IMR-90 (cell line): ENCODE measurements around the gene MACF1. TPM values are rescaled to one million over a fixed set of nuclear protein-coding genes. Genes with fewer than 3 reads are reported as not detected.

Experiments used
- ATAC-seq: fragments of 200-7000 bp; cut with Tn5 transposase; 2 replicates; pipeline ENCODE4 v1.9.1; 2020; ENCODE audit warnings: low read depth, mild to moderate bottlenecking, moderate library complexity
- BruUV-seq: library from RNA; stranded (reverse); fragments of 400-500 nt; replicated peaks from 2 replicates; lab custom pipeline; 2021; lab: Mats Ljungman, UMichigan
- CTCF ChIA-PET: fragments of 300-600 bp; formaldehyde crosslinking; extraction: SDS; loops from one replicate; lab custom pipeline; 2021; ENCODE audit warnings: antibody characterized with exemption; lab: Yijun Ruan, JAX
- POLR2A ChIA-PET: fragments of 300-600 bp; sonication (Branson Sonifier 250); formaldehyde crosslinking; loops from one replicate; lab custom pipeline; 2022; ENCODE audit warnings: antibody characterized with exemption; ENCODE audit not compliant: unreplicated experiment; lab: Charles Lee
- DNase-seq: peaks from one replicate; pipeline ENCODE4 v3.0.0; 2013
- H2AFZ ChIP-seq: replicated peaks from 2 replicates; pipeline ENCODE3; 2013; ENCODE audit warnings: low read length, mild to moderate bottlenecking; ENCODE audit not compliant: poor library complexity
- H2AK5ac ChIP-seq: 2 replicates; pipeline ENCODE4 v1.6.1; 2013; ENCODE audit warnings: low read depth, low read length, inconsistent platforms
- H2AK9ac ChIP-seq: replicated peaks from 2 replicates; pipeline ENCODE3; 2013; ENCODE audit warnings: mild to moderate bottlenecking, low read depth, low read length, moderate library complexity; ENCODE audit not compliant: poor library complexity
- H2BK120ac ChIP-seq: 2 replicates; pipeline ENCODE4 v1.6.1; 2013; ENCODE audit warnings: low read depth, low read length, inconsistent platforms
- H2BK15ac ChIP-seq: 3 replicates; pipeline ENCODE4 v1.6.1; 2013; ENCODE audit warnings: low read depth, low read length, inconsistent platforms
- H2BK20ac ChIP-seq: 2 replicates; pipeline ENCODE4 v1.6.1; 2013; ENCODE audit warnings: low read depth, mild to moderate bottlenecking, inconsistent platforms, low read length, moderate library complexity
- H2BK5ac ChIP-seq: 2 replicates; pipeline ENCODE4 v1.6.1; 2013; ENCODE audit warnings: mild to moderate bottlenecking, low read depth, low read length, inconsistent platforms; ENCODE audit not compliant: poor library complexity, severe bottlenecking
- H3K14ac ChIP-seq: replicated peaks from 2 replicates; pipeline ENCODE4 v1.6.1; 2013; ENCODE audit warnings: low read depth, low read length, inconsistent platforms
- H3K18ac ChIP-seq: 2 replicates; pipeline ENCODE4 v1.6.1; 2013; ENCODE audit warnings: low read depth, low read length, control low read depth
- H3K23ac ChIP-seq: 2 replicates; pipeline ENCODE4 v1.6.1; 2013; ENCODE audit warnings: low read depth, low read length, inconsistent platforms
- H3K27ac ChIP-seq: 2 replicates; pipeline ENCODE4 v1.5.1; 2013; ENCODE audit warnings: mild to moderate bottlenecking, control low read depth, low read length; ENCODE audit not compliant: insufficient read depth
- H3K27me3 ChIP-seq: 2 replicates; pipeline ENCODE4 v1.6.1; 2013; ENCODE audit warnings: low read length; ENCODE audit not compliant: control insufficient read depth, insufficient read depth
- H3K36me3 ChIP-seq: 2 replicates; pipeline ENCODE4 v1.6.1; 2013; ENCODE audit warnings: low read length, mixed read lengths; ENCODE audit not compliant: control insufficient read depth, insufficient read depth
- H3K4ac ChIP-seq: 2 replicates; pipeline ENCODE4 v1.6.1; 2013; ENCODE audit warnings: low read depth, low read length, inconsistent platforms
- H3K4me1 ChIP-seq: 2 replicates; pipeline ENCODE4 v1.6.1; 2013; ENCODE audit warnings: low read length, mixed read lengths; ENCODE audit not compliant: control insufficient read depth, insufficient read depth
- H3K4me2 ChIP-seq: 2 replicates; pipeline ENCODE4 v1.6.1; 2013; ENCODE audit warnings: low read depth, mild to moderate bottlenecking, control low read depth, low read length, moderate library complexity
- H3K4me3 ChIP-seq: 2 replicates; pipeline ENCODE4 v1.5.1; 2013; ENCODE audit warnings: low read depth, mild to moderate bottlenecking, control low read depth, low read length, moderate library complexity; ENCODE audit not compliant: insufficient read depth
- H3K56ac ChIP-seq: 2 replicates; pipeline ENCODE4 v1.6.1; 2013; ENCODE audit warnings: low read length, inconsistent platforms; ENCODE audit not compliant: insufficient read depth; ENCODE audit errors: extremely low read depth
- H3K79me1 ChIP-seq, 2 experiments: 2 replicates each; pipeline ENCODE4 v1.6.1; 2013; ENCODE audit warnings: low read length in 2 of 2, inconsistent platforms in 1 of 2, low read depth in 1 of 2
- H3K9ac ChIP-seq: 2 replicates; pipeline ENCODE4 v1.6.1; 2013; ENCODE audit warnings: low read depth, low read length, control low read depth
- H3K9me1 ChIP-seq: 2 replicates; pipeline ENCODE4 v1.6.1; 2013; ENCODE audit warnings: low read length, inconsistent platforms; ENCODE audit not compliant: insufficient read depth
- H3K9me3 ChIP-seq: 2 replicates; pipeline ENCODE4 v1.6.1; 2013; ENCODE audit warnings: low read length; ENCODE audit not compliant: control insufficient read depth, insufficient read depth
- H4K20me1 ChIP-seq: 2 replicates; pipeline ENCODE4 v1.6.1; 2013; ENCODE audit warnings: low read length, inconsistent platforms; ENCODE audit not compliant: insufficient read depth
- H4K5ac ChIP-seq: 2 replicates; pipeline ENCODE4 v1.6.1; 2013; ENCODE audit warnings: mild to moderate bottlenecking, low read depth, low read length, control low read depth
- H4K8ac ChIP-seq, 2 experiments: 2 replicates each; pipeline ENCODE4 v1.6.1; 2013; ENCODE audit warnings: low read depth in 2 of 2, low read length in 2 of 2, control low read depth in 1 of 2, inconsistent platforms in 1 of 2
- H4K91ac ChIP-seq: 2 replicates; pipeline ENCODE4 v1.6.1; 2013; ENCODE audit warnings: low read depth, low read length, inconsistent platforms; ENCODE audit not compliant: insufficient read depth
- BHLHE40 ChIP-seq: fragments of 150-350 bp; IDR thresholded peaks from 2 replicates; pipeline ENCODE4 v1.6.1; 2016; ENCODE audit warnings: mild to moderate bottlenecking, low read depth, low read length
- CHD1 ChIP-seq: IDR thresholded peaks from 2 replicates; pipeline ENCODE4 v1.6.1; 2012; ENCODE audit warnings: low read depth, low read length, improper control_type of control experiment
- WGBS, 2 experiments: methylation state at CpG; one replicate each; pipeline versions ENCODE4 v1.1.5 to v1.1.7; 2013; ENCODE audit warnings: missing lambda C conversion rate in 2 of 2; ENCODE audit not compliant: insufficient read length in 1 of 2; ENCODE audit errors: extremely low coverage in 2 of 2; 5-methylcytosine and 5-hydroxymethylcytosine counted together
- dilution Hi-C: fragments of 300-500 bp; cut with HindIII; formaldehyde crosslinking; loops from one replicate; pipeline ENCODE4 v1.14.3; 2018; ENCODE audit warnings: low sequenced_read_pairs; ENCODE audit not compliant: unreplicated experiment
- in situ Hi-C: fragments of 300-500 bp; cut with MboI; formaldehyde crosslinking; loops from 3 replicates; pipeline ENCODE4 v1.14.3; 2019; ENCODE audit warnings: low sequenced_read_pairs, inconsistent platforms, mixed read lengths
- intact Hi-C: fragments of 100-400 bp; cut with micrococcal nuclease; formaldehyde crosslinking; loops from 2 replicates; pipeline ENCODE4 v1.10.0; 2022
- polyA plus RNA-seq, 3 experiments: library from polyadenylated mRNA; depleted of rRNA; stranded (reverse); fragments of >200 nt; gene quantifications; 2 replicates each; pipeline ENCODE4 v1.2.3, GENCODE V29; 2012; ENCODE audit warnings: low replicate concordance in 1 of 3
- total RNA-seq: library from RNA; depleted of rRNA; stranded (reverse); fragments of >200 nt; gene quantifications from 2 replicates; pipeline ENCODE4 v1.2.3, GENCODE V29; 2012

MACF1 gene
- total and polyA plus RNA-seq, 2 of the 4 experiments (the other 2 are of a cell fraction) = 67.6 to 369 TPM

DNA sequence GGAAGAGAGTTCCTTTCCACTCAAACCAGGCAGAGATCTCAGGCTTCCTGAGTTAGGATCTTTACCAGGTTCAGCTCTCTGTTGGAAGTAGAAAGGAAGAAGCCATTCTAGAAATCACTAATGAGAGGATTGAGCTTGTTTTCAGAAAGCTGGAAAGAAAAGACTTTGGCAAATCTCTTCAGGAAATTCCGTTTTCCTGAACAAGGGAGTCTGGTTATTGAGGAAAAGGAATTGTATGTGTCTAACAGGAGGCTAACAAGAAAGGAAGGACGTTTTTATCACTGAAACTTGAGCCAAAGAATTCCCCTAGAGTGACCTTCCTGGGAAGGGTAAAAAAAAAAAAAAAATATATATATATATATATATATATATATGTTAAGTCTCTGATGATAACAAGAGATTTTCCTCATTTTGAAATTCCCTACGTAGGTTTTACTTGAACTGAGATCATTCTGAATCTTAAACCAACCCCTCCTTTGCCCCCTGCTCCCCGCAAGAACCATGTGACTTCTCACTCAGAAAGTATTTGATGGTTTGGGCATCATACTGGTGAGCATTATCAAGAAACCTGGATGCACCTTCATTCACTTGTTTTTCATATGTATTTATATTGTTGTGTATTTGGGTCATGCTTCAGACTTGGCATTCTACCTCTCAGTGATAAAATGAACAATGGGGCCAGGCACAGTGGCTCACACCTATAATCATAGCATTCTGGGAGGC is 188.5 kb downstream of the MACF1 start:
- Histone ChIP-seq H2AFZ (no peak overlapping the region), H3K4me2 (peak overlapping the region; percentile 25; the same call in 1 of the 2 replicates), H3K18ac (peak overlapping the region; percentile 74; the same call in 1 of the 2 replicates), H3K14ac (peak overlapping the region; percentile 92), H3K4ac (peak overlapping the region; percentile 83), H2AK9ac (no peak overlapping the region), H4K20me1 (peaks cover 4% of the 10 kb centered on the region; the same call in 1 of the 2 replicates), H3K36me3 (peaks cover 5% of the 10 kb centered on the region), H3K9me1 (peaks cover 23% of the 10 kb centered on the region), H4K8ac (peak overlapping the region; percentile 79 to 88), H2BK5ac (peak overlapping the region; percentile 86), H3K27ac (peak overlapping the region; percentile 80), H3K56ac (peak overlapping the region; percentile 78), H2AK5ac (peak overlapping the region; percentile 89), H2BK20ac (peak overlapping the region; percentile 75), H3K23ac (peak overlapping the region; percentile 94; the same call in 1 of the 2 replicates), H3K79me1 (peaks cover 23 to 78% of the 10 kb centered on the region in 2 experiments), H2BK15ac (peak overlapping the region; percentile 87; the same call in 1 of the 3 replicates), H4K91ac (peak overlapping the region; percentile 89), H3K4me3 (no peak overlapping the region), H3K9me3 (no peaks in the 10 kb centered on the region), H4K5ac (peak overlapping the region; percentile 59), H2BK120ac (peak overlapping the region; percentile 85), H3K4me1 (peaks cover 25% of the 10 kb centered on the region), H3K9ac (peak overlapping the region; percentile 46; the same call in 1 of the 2 replicates), H3K27me3 (no peaks in the 10 kb centered on the region)
- intact Hi-C loops = no loop called here
- WGBS, 2 experiments = 100% methylated on average over 1 of the region's 4 CpGs; no CpG with 5 or more reads in 1 of the 2 experiments
- in situ Hi-C loops = no loop called here
- DNase-seq (no peak), ATAC-seq (no peak)
- TF ChIP-seq CHD1 (no peak), BHLHE40 (no peak)
- dilution Hi-C loops = no loop called here
- no TSS peak for BruUV-seq
- ChIA-PET CTCF (interaction anchor here (0.6 to 1.1 kb wide), 3 partner anchors 10 to 15 kb away, joined by 3 read pairs; no protein-coding TSS in a partner anchor), POLR2A (no interaction called here)
